SK-MEL-5 (cell line): ENCODE measurements around the gene FKTN. TPM values are rescaled to one million over a fixed set of nuclear protein-coding genes. Genes with fewer than 3 reads are reported as not detected.
"Not testable (repeated sequence)": the region's sequence is repeated elsewhere in the genome, so short reads cannot be mapped to it uniquely, and the experiment has no call there.

Experiments used
- DNase-seq: peaks from one replicate; pipeline ENCODE4 v3.0.0-alpha.2; 2016; ENCODE audit warnings: low read depth, low spot score
- in situ Hi-C: cut with HindIII; loops from 2 replicates; pipeline ENCODE4 v1.10.0; 2016; ENCODE audit warnings: low sequenced_read_pairs, high pct_unique_total_duplicates, low pct_unique_long_range_greater_than_20kb
- polyA plus RNA-seq, 2 experiments: library from polyadenylated mRNA; depleted of rRNA; stranded (reverse); fragments of >200 nt; gene quantifications; 2 replicates each; pipeline ENCODE4 v1.2.3, GENCODE V29; 2015
- total RNA-seq: library from RNA; depleted of rRNA; stranded (reverse); fragments of >200 nt; shearing (Covaris generic); gene quantifications from 2 replicates; pipeline ENCODE4 v1.2.3, GENCODE V29; 2014; rRNA removed

Gene FKTN
- 12.7 and 17.5 TPM in 2 replicates for total RNA-seq
- polyA plus RNA-seq (2015; cell fraction: cytosol; rRNA removed): 10.0 and 11.7 TPM in 2 replicates
- 23.3 and 38.8 TPM in 2 replicates for polyA plus RNA-seq (2015; cell fraction: nucleus; rRNA removed)

DNA sequence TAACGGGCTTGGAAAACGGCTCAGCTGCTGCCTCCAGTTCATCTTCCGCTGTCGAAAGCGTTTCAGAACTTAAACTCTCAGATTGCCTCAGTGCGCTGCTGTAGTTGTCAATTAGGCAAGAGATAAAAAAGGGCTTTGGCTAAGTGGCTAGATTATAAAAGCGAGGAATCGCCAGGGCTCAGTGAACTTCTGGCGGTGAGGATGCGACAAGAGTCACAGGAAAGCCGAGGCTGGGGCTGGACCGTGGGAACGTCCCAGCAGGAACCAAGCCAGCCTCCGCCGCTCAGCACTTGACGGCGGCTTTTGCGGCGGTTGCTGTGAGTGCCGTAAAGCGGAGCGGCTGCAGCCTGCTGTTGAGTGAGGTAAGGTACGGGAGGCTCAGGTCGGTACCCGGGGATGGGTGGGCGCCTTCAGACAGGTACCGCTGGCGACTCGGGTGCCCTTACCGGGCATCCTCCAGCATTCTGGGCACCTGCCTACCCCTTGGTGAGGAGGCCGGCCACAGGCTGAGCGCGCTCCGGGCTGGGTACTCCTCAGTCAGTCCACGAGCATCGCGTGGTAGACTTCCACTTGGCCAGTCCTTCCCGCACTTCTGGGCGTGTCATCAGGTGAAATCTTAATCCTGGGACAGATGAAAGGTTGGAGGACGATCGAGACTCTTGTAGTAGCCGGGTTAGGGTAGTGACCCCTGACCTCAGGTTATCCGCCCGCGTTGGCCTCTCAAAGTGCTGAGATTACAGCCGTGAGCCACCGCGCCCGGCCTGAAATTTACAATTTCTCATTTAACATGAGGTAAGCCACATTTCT lies at the start of gene FKTN:
FKTN (plus strand) TSS at position 328 of the 807 bp plus-strand sequence. CDS start 16,902 bp downstream, outside the sequence.
- in situ Hi-C loops: no loop called here
- peak; percentile 87 for DNase-seq

DNA sequence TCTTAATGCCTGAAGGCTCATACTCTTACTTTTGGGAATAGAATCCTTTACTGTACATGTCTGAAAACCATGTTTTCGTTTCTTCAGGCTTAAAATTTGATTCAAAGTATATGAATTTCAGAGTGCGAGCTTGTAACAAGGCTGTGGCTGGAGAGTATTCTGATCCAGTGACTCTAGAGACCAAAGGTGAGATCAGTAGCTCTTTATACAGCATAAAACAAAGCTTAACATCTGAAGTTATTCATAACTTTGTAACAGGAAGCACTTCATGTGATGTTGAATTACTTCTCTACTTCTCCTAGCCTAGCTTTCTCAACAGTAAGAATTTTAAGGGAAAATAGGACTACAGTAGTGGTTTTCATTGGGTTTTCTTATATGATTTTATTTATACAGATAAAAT lies 49.4 kb upstream of the FKTN start:
- in situ Hi-C loops: no loop called here
- DNase-seq: no peak

DNA sequence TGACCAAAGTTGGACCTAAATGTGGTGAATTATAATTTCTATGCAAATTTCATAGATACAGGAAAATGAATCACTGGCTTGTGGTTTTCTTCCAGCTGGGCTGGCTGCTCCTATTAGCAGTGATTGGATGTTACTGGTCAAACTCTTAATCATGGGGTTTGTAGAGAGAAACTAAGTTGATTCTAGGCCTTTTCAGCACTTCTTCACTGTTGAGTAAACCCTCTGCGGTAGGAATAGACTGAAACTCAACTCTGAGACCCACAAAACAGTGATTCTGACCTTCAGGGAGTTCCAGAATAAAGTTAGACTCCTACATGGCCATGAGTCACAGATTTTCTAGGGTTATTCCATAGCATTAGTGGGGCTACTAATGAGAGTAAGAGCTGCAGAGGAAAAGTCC lies 47.9 kb upstream of the FKTN start:
- DNase-seq: no peak
- in situ Hi-C loops: no loop called here

DNA sequence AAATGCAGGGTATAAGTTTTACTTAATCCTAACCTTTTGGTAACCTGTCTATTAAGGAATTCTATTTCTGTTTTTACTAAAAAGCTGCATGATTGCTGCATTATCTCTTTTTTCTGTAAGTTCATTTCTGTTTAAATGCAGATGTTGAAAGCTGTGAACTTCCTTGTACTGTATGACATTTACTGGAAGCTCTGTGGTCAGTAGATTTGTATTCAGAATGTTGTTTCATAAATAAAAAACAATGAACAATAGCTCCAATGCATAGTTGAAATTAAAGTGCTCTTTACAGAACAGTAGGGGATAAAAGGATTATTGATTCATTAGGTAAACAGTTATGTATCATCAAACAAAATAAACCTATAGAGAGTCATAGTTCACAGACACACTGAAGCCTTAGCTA lies 46.5 kb upstream of the FKTN start:
- in situ Hi-C loops: no loop called here
- peak; percentile 60 for DNase-seq

DNA sequence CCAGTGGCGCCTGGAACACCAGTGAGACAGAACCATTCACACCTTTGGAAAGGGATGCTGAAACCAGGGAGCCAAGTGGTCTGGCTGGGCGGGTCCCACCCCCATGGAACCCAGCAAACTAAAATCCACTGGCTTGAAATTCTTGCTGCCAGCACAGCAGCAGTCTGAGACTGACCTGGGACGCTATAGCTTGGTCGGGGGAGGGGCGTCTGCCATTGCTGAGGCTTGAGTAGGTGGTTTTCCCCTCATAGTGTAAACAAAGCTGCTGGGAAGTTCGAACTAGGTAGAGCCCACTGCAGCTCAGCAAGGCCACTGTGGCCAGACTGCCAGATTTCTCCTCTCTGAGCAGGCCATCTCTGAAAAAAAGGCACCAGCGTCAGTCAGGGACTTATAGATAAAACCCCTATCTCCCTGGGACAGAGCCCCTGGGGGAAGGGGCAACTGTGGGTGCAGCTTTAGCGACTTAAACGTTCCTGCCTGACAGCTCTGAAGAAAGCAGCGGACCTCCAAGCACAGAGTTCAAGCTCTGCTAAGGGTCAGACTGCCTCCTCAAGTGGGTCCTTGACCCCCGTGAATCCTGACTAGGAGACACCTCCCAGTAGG lies 42.0 kb upstream of the FKTN start:
- in situ Hi-C loops: no loop called here
- no peak for DNase-seq

DNA sequence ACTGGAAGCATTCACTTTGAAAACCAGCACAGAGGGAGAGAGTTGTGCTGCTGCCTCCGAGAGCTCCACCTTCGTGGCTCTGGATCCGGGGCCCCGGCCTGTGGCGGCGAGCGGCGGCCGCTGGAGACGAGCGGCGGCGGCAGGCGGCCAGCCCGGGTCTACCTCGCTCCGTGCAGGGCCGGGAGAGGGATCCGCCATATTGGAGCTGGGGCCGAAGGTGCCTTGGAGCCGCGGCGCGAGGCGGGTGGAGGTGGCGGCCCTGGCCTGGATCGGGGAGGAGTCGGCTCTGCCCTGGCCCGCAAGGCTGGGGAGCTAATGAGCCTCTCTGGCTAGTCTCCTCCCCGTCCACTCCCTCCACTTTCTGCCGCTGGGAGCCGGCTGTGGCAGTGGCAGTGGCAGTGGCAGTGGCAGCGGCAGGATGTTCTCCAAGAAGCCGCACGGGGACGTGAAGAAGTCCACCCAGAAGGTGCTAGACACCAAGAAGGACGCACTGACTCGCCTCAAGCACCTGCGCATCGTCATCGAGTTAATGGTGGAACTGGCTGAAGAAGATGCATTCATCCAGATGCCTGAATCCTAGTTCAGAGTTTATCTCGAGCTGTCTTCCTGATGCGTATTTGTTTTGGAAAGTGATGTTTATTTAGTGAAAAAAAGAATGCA lies 38.1 kb upstream of the FKTN start:
- in situ Hi-C loops, DNase-seq: not testable (repeated sequence)

DNA sequence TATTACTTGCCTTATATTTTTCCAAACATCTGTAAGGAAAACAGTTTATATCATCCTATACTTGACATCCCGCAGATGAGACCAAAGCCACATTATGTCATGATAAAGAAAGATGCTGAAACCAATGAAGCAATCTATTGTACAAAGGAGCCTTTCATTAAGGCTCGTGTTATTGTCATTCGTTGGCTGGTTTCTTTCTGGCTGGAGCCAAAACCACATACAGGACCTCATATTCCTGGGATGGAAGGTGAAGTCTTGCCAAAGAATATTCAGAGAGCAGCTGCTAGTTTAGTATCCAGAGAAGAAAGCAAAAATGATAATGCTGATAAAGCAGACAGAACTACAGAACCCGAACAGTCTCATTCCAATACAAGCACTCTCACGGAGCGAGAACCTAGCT lies 36.9 kb upstream of the FKTN start:
- DNase-seq, in situ Hi-C loops: not testable (repeated sequence)

DNA sequence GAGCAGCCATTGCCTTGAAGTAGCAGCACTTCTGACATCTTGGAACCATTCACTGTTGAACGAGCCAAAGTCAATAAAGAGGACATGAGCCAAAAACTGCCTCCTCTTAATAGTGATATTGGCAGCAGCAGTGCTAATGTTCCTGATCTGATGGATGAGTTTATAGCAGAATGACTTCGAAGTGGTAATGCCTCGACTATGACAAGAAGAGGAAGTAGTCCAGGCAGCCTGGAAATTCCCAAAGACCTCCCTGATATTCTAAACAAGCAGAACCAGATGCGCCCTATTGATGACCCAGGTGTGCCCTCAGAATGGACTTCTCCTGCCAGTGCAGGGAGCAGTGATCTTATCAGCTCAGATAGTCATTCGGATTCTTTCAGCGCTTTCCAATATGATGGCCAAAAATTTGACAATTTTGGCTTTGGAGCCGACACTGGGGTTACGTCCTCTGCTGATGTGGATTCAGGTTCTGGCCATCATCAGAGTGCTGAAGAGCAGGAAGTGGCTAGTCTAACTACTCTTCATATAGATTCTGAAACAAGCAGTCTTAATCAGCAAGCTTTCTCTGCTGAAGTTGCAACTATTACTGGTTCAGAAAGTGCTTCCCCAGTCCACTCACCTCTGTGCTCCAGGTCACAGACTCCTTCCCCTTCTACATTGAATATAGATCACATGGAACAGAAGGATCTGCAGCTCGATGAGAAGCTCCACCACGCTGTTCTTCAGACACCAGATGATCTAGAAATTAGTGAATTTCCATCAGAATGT lies 35.1 kb upstream of the FKTN start:
- DNase-seq, in situ Hi-C loops: not testable (repeated sequence)

DNA sequence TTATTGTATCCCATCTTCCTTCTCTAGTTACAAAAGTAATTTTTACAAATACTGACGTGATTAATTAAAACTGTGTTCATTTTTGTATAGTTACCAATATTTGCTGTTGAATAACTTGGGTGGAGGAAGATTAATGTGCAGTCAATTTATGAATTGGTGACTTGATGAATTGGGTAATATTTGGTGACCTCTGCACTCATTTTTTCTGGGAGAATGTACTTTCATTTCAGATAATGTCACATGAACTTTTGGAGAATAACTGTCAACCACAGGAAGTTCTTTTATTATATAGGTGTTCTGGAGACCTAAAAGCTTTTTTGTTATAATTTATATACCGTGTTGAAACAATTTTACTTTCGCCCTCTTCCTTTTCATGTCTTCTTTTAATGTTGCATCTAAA lies 26.4 kb upstream of the FKTN start:
- in situ Hi-C loops: no loop called here
- DNase-seq: no peak

DNA sequence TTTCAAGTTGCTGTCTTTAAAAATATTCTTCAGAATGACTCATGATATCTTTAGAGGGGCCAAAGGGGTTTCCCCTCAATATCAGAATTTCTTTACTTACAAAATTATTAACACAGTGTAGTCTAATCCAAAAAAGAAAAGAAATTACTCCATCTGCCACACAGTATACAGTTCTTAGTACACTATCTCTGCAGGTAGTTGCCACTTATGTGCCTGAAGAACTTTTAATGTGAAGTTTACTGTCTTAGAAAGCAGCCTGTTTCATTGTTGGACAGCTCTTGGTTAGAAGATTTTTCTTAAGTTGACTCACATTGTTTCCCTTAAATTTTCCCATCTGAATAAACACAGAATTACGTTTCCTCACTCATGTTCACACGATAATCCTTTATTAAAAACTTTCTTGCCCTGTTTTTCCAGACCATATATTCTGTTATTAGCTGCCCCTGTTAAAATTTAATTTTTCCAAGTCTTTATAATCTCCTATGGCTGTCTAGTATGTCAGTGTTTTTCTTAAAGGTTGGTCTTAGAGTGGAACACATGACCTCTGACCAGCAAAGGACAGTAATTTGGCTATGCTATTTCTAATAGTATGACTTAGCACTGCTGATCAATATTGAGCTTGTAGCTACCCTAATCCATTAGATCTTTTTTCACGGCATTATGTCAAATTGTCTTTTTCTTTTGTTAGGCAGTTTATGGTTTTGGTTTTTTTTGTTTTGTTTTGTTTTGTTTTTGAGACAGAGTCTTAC lies 21.8 kb upstream of the FKTN start:
- DNase-seq: no peak
- in situ Hi-C loops: no loop called here

DNA sequence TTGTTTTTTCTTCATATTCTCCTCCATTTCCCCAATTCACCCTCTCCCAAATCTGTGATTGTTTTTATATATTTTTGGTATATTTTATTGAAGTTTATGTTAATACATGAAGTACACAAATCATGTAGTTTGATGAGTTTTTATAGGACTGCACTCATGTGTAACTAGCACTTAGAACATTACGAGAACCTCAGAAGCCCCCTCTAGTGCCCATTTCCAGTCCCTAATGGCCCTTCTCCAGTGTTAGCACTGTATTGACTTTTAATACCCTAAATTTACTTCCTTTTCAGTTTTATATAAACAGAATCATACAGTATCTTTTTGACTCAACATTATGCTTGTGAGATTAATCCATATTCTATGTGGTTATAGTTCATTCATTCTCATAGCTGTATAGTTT lies 18.5 kb upstream of the FKTN start:
- DNase-seq: peak; percentile 31
- in situ Hi-C loops: no loop called here

DNA sequence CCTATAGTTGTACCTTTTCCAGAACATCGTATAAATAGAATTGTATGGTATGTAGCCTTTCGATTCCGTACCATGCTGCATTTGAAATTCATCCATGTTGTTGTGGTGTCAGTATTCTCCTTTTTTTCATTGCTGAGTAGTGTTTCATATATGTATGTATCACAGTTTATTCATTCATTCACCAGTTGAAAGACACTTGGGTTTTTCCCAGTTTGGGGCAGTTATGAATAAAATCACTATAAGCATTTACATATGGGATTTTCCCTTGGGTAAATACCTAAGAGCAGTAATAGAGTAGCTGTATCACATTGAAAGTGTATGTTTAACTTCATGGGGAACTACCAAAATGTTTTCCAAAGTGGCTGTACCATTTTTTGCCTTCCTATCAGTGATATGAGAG lies 16.1 kb upstream of the FKTN start:
- in situ Hi-C loops: no loop called here
- DNase-seq: no peak

DNA sequence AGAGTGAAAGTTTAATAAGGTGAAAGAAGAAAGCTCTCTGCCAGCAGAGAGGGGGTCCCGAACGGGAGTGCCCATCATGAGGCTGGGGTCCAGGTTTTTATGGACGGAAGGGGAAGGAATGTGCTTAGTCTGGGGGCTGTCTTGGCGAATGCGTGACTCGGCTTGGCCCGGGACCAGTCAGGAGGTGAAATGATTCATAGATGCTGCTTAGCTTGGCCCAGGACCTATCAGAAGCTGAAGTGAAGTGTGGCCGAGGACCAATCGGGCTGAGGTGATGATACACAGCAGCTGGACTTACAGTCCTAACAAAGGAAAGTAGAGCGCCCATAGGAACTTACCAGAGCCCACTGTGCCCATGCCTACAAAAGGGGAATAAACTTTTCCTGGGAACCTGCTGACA lies 3.9 kb upstream of the FKTN start:
- in situ Hi-C loops: no loop called here

DNA sequence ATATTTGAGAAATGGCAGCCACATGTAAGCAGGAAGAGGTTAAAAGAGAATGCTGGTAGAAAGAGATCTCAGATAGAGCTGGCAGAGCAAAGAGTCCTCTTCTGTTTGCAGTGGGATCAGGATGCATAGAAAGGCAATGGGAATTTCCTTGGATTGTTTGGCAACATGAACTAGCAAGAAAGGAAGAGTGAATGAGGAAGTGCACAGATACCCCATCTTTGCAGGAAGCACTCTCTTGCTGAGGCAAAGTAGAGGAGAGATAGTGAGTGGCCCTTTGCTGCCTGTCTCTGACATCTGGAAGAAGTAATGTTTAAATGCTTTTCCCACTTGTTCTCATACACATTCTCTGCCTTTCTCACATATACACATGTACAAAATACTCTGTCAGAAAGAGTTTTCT lies 14.5 kb downstream of the FKTN start:
- in situ Hi-C loops: no loop called here
- no peak for DNase-seq

More for the DNA sequence above, 3.9 kb upstream of the FKTN start:
- DNase-seq: no peak

DNA sequence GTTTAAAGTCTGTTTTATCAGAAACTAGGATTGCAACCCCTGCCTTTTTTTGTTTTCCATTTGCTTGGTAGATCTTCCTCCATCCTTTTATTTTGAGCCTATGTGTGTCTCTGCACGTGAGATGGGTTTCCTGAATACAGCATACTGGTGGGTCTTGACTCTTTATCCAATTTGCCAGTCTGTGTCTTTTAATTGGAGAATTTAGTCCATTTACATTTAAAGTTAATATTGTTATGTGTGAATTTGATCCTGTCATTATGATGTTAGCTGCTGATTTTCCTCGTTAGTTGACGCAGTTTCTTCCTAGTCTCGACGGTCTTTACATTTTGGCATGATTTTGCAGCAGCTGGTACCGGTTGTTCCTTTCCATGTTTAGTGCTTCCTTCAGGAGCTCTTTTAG lies 22.0 kb downstream of the FKTN start:
- DNase-seq, in situ Hi-C loops: not testable (repeated sequence)

DNA sequence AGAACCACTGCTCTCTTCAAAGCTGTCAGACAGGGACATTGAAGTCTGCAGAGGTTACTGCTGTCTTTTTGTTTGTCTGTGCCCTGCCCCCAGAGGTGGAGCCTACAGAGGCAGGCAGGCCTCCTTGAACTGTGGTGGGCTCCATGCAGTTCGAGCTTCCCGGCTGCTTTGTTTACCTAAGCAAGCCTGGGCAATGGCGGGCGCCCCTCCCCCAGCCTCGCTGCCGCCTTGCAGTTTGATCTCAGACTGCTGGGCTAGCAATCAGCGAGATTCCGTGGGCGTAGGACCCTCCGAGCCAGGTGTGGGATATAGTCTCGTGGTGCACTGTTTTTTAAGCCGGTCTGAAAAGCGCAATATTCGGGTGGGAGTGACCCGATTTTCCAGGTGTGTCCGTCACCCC lies 23.6 kb downstream of the FKTN start:
- in situ Hi-C loops, DNase-seq: not testable (repeated sequence)

DNA sequence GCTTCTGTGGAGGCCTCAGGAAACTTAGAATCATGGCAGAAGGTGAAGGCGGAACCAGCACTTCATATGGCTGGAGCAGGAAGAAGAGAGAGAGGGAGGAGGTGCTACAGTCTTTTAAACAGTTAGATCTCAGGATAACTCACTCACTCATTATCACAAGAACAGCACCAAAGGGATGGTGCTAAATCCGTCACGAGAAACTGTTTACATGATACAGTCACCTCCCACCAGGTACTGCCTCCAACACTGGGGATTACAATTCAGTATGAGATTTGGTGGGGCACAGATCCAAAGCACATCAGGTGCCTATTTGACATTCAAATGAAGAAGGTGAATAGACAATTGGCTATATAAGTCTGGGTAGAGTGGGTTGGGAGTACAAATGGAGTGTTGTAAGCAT lies 35.2 kb downstream of the FKTN start:
- no peak for DNase-seq
- in situ Hi-C loops: no loop called here
